WTC11 (cell line): ENCODE measurements around the gene DAAM2. TPM values are rescaled to one million over a fixed set of nuclear protein-coding genes. Genes with fewer than 3 reads are reported as not detected.

ENCODE experiments used
- ATAC-seq: fragments of 200-7000 bp; cut with Tn5 transposase; 2 replicates; pipeline ENCODE4 v1.10.0; 2021; ENCODE audit warnings: mild to moderate bottlenecking, moderate library complexity
- CTCF ChIA-PET: fragments of 300-600 bp; sonication (Branson Sonifier 250); formaldehyde crosslinking; loops from one replicate; lab custom pipeline; 2021; ENCODE audit warnings: antibody characterized with exemption; lab: Charles Lee
- POLR2A ChIA-PET: fragments of 350-600 bp; sonication (Branson Sonifier 250); formaldehyde crosslinking; loops from one replicate; lab custom pipeline; 2021; ENCODE audit warnings: antibody characterized with exemption; lab: Charles Lee
- DNase-seq: peaks from one replicate; pipeline ENCODE4 v3.0.0; 2021; ENCODE audit warnings: low spot score
- H3K27ac Mint-ChIP-seq: 2 replicates; pipeline ENCODE4 v1.8.0; 2021; ENCODE audit warnings: mixed read lengths
- H3K27me3 Mint-ChIP-seq: 2 replicates; pipeline ENCODE4 v1.8.0; 2021; ENCODE audit warnings: low read depth, mild to moderate bottlenecking, moderate library complexity, mixed read lengths
- H3K36me3 Mint-ChIP-seq: 2 replicates; pipeline ENCODE4 v1.8.0; 2021; ENCODE audit warnings: mixed read lengths
- H3K4me1 Mint-ChIP-seq: 2 replicates; pipeline ENCODE4 v1.8.0; 2022; ENCODE audit warnings: mixed read lengths
- H3K4me3 Mint-ChIP-seq: 2 replicates; pipeline ENCODE4 v1.8.0; 2021; ENCODE audit warnings: mild to moderate bottlenecking, moderate library complexity, mixed read lengths
- H3K9me3 Mint-ChIP-seq: 2 replicates; pipeline ENCODE4 v1.8.0; 2021; ENCODE audit warnings: mixed read lengths
- GABPB1 ChIP-seq: sonication (generic); formaldehyde crosslinking; IDR thresholded peaks from 2 replicates; pipeline ENCODE4 v1.8.1; 2023; ENCODE audit warnings: mild to moderate bottlenecking, missing genetic modification reagents
- JUN ChIP-seq: sonication (generic); formaldehyde crosslinking; IDR thresholded peaks from 2 replicates; pipeline ENCODE4 v1.8.0; 2023; ENCODE audit warnings: mild to moderate bottlenecking, missing genetic modification reagents
- KAT7 ChIP-seq: sonication (generic); formaldehyde crosslinking; IDR thresholded peaks from 2 replicates; pipeline ENCODE4 v1.8.1; 2023; ENCODE audit warnings: missing genetic modification reagents, mild to moderate bottlenecking, borderline replicate concordance
- NFATC4 ChIP-seq: fragments of 250-450 bp; sonication (Bioruptor Pico); IDR thresholded peaks from 2 replicates; pipeline ENCODE4 v1.9.0; 2021; ENCODE audit warnings: mild to moderate bottlenecking
- NR2C2 ChIP-seq: sonication (generic); formaldehyde crosslinking; IDR thresholded peaks from 2 replicates; pipeline ENCODE4 v1.8.0; 2022; ENCODE audit warnings: mild to moderate bottlenecking, missing genetic modification reagents
- RELA ChIP-seq: sonication (generic); formaldehyde crosslinking; IDR thresholded peaks from 2 replicates; pipeline ENCODE4 v1.8.1; 2022; ENCODE audit warnings: missing genetic modification reagents, mild to moderate bottlenecking, borderline replicate concordance
- SMAD4 ChIP-seq: sonication (generic); formaldehyde crosslinking; IDR thresholded peaks from 2 replicates; pipeline ENCODE4 v1.8.0; 2022; ENCODE audit warnings: mild to moderate bottlenecking, missing genetic modification reagents
- ZNF138 ChIP-seq: sonication (generic); formaldehyde crosslinking; conservative IDR thresholded peaks from 2 replicates; pipeline ENCODE4 v1.8.1; 2022; ENCODE audit warnings: mild to moderate bottlenecking, moderate library complexity, missing genetic modification reagents
- ZNF219 ChIP-seq: sonication (generic); formaldehyde crosslinking; IDR thresholded peaks from 2 replicates; pipeline ENCODE4 v1.8.0; 2023; ENCODE audit warnings: missing genetic modification reagents, mild to moderate bottlenecking, borderline replicate concordance
- total RNA-seq: library from RNA; stranded (reverse); gene quantifications from 3 replicates; pipeline ENCODE4 v1.2.3, GENCODE V29; 2021
- TF ChIP-seq, protein P1 (sequence below): sonication (generic); formaldehyde crosslinking; IDR thresholded peaks from 2 replicates; pipeline ENCODE4 v1.8.1; 2022; ENCODE audit warnings: low read depth, mild to moderate bottlenecking, moderate library complexity, missing genetic modification reagents, borderline replicate concordance
- TF ChIP-seq, protein P2 (sequence below): sonication (generic); formaldehyde crosslinking; IDR thresholded peaks from 2 replicates; pipeline ENCODE4 v1.8.0; 2023; ENCODE audit warnings: missing genetic modification reagents
- TF ChIP-seq, protein P3 (sequence below): sonication (generic); formaldehyde crosslinking; IDR thresholded peaks from 2 replicates; pipeline ENCODE4 v1.8.0; 2022; ENCODE audit warnings: mild to moderate bottlenecking, missing genetic modification reagents
- TF ChIP-seq, protein P4 (sequence below): fragments of 250-450 bp; sonication (Bioruptor Pico); IDR thresholded peaks from 2 replicates; pipeline ENCODE4 v1.9.0; 2021; ENCODE audit warnings: moderate library complexity, mild to moderate bottlenecking, inconsistent platforms, borderline replicate concordance
- TF ChIP-seq, protein P5 (sequence below): sonication (generic); formaldehyde crosslinking; IDR thresholded peaks from 2 replicates; pipeline ENCODE4 v1.8.1; 2023; ENCODE audit warnings: mild to moderate bottlenecking, missing genetic modification reagents, borderline replicate concordance
- TF ChIP-seq, protein P6 (sequence below): fragments of 250-450 bp; sonication (Bioruptor Pico); IDR thresholded peaks from 2 replicates; pipeline ENCODE4 v1.9.0; 2021; ENCODE audit warnings: mild to moderate bottlenecking
- TF ChIP-seq, protein P7 (sequence below): sonication (generic); formaldehyde crosslinking; IDR thresholded peaks from 2 replicates; pipeline ENCODE4 v1.8.1; 2022; ENCODE audit warnings: missing genetic modification reagents, borderline replicate concordance

Gene DAAM2
- total RNA-seq, 1 experiment from 2014 or later: 2.0 TPM

DNA sequence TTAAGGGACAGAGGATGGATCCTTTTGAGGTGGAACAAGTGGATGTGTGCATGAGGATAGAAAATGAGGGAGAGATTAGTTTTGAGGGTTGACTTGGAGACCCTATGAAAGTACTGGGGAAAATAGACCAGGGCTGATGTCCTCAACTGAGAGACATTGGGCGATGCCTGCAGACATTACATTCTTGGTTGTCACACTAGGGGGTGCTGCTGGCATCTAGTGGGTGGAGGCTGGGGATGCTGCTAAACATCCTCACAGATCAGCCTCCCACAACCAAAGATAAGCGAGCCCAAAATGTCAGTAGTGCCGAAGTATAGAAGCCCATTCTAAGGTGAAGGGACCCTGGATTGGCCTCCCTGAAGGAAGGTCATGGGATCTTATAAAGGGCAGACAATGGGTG, 78.8 kb downstream of the DAAM2 start:
- ATAC-seq (no peak), DNase-seq (no peak)
- H3K9me3 Mint-ChIP-seq: no peaks in the 10 kb centered on the region
- peaks cover 9% of the 10 kb centered on the region for H3K4me1 Mint-ChIP-seq
- no peak for TF ChIP-seq RELA (CRISPR knock-in tag)
- TF ChIP-seq NFATC4 (CRISPR knock-in tag): no peak
- TF ChIP-seq, protein P1, sequence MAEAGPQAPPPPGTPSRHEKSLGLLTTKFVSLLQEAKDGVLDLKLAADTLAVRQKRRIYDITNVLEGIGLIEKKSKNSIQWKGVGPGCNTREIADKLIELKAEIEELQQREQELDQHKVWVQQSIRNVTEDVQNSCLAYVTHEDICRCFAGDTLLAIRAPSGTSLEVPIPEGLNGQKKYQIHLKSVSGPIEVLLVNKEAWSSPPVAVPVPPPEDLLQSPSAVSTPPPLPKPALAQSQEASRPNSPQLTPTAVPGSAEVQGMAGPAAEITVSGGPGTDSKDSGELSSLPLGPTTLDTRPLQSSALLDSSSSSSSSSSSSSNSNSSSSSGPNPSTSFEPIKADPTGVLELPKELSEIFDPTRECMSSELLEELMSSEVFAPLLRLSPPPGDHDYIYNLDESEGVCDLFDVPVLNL (CRISPR knock-in tag): no peak
- TF ChIP-seq SMAD4 (CRISPR knock-in tag): no peak
- no peak for TF ChIP-seq ZNF138
- TF ChIP-seq, protein P2, sequence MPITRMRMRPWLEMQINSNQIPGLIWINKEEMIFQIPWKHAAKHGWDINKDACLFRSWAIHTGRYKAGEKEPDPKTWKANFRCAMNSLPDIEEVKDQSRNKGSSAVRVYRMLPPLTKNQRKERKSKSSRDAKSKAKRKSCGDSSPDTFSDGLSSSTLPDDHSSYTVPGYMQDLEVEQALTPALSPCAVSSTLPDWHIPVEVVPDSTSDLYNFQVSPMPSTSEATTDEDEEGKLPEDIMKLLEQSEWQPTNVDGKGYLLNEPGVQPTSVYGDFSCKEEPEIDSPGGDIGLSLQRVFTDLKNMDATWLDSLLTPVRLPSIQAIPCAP (CRISPR knock-in tag): no peak
- TF ChIP-seq, protein P3, sequence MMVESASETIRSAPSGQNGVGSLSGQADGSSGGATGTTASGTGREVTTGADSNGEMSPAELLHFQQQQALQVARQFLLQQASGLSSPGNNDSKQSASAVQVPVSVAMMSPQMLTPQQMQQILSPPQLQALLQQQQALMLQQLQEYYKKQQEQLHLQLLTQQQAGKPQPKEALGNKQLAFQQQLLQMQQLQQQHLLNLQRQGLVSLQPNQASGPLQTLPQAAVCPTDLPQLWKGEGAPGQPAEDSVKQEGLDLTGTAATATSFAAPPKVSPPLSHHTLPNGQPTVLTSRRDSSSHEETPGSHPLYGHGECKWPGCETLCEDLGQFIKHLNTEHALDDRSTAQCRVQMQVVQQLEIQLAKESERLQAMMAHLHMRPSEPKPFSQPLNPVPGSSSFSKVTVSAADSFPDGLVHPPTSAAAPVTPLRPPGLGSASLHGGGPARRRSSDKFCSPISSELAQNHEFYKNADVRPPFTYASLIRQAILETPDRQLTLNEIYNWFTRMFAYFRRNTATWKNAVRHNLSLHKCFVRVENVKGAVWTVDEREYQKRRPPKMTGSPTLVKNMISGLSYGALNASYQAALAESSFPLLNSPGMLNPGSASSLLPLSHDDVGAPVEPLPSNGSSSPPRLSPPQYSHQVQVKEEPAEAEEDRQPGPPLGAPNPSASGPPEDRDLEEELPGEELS: no peak
- TF ChIP-seq, protein P4, sequence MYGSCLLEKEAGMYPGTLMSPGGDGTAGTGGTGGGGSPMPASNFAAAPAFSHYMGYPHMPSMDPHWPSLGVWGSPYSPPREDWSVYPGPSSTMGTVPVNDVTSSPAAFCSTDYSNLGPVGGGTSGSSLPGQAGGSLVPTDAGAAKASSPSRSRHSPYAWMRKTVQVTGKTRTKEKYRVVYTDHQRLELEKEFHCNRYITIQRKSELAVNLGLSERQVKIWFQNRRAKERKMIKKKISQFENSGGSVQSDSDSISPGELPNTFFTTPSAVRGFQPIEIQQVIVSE (CRISPR knock-in tag): no peak
- TF ChIP-seq, protein P5, sequence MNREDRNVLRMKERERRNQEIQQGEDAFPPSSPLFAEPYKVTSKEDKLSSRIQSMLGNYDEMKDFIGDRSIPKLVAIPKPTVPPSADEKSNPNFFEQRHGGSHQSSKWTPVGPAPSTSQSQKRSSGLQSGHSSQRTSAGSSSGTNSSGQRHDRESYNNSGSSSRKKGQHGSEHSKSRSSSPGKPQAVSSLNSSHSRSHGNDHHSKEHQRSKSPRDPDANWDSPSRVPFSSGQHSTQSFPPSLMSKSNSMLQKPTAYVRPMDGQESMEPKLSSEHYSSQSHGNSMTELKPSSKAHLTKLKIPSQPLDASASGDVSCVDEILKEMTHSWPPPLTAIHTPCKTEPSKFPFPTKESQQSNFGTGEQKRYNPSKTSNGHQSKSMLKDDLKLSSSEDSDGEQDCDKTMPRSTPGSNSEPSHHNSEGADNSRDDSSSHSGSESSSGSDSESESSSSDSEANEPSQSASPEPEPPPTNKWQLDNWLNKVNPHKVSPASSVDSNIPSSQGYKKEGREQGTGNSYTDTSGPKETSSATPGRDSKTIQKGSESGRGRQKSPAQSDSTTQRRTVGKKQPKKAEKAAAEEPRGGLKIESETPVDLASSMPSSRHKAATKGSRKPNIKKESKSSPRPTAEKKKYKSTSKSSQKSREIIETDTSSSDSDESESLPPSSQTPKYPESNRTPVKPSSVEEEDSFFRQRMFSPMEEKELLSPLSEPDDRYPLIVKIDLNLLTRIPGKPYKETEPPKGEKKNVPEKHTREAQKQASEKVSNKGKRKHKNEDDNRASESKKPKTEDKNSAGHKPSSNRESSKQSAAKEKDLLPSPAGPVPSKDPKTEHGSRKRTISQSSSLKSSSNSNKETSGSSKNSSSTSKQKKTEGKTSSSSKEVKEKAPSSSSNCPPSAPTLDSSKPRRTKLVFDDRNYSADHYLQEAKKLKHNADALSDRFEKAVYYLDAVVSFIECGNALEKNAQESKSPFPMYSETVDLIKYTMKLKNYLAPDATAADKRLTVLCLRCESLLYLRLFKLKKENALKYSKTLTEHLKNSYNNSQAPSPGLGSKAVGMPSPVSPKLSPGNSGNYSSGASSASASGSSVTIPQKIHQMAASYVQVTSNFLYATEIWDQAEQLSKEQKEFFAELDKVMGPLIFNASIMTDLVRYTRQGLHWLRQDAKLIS (CRISPR knock-in tag): no peak
- TF ChIP-seq GABPB1: no peak
- no peak for TF ChIP-seq JUN (CRISPR knock-in tag)
- TF ChIP-seq, protein P6, sequence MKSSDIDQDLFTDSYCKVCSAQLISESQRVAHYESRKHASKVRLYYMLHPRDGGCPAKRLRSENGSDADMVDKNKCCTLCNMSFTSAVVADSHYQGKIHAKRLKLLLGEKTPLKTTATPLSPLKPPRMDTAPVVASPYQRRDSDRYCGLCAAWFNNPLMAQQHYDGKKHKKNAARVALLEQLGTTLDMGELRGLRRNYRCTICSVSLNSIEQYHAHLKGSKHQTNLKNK (CRISPR knock-in tag): no peak
- no peak for TF ChIP-seq ZNF219 (CRISPR knock-in tag)
- TF ChIP-seq, protein P7, sequence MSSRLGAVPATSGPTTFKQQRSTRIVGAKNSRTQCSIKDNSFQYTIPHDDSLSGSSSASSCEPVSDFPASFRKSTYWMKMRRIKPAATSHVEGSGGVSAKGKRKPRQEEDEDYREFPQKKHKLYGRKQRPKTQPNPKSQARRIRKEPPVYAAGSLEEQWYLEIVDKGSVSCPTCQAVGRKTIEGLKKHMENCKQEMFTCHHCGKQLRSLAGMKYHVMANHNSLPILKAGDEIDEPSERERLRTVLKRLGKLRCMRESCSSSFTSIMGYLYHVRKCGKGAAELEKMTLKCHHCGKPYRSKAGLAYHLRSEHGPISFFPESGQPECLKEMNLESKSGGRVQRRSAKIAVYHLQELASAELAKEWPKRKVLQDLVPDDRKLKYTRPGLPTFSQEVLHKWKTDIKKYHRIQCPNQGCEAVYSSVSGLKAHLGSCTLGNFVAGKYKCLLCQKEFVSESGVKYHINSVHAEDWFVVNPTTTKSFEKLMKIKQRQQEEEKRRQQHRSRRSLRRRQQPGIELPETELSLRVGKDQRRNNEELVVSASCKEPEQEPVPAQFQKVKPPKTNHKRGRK (CRISPR knock-in tag): no peak
- TF ChIP-seq NR2C2 (CRISPR knock-in tag): no peak
- TF ChIP-seq KAT7 (CRISPR knock-in tag): no peak
- no peaks in the 10 kb centered on the region; the same call in 1 of the 2 replicates for H3K27me3 Mint-ChIP-seq
- no peak overlapping the region for H3K4me3 Mint-ChIP-seq
- ChIA-PET CTCF (interaction anchor here (1.0 kb wide), 1 partner anchor 9 kb away, joined by 5 read pairs; no protein-coding TSS in a partner anchor), POLR2A (no interaction called here)
- no peak overlapping the region for H3K27ac Mint-ChIP-seq
- H3K36me3 Mint-ChIP-seq: no peaks in the 10 kb centered on the region
